Measurements from ENCODE around the gene HAGHL. TPM values are rescaled to one million over a fixed set of nuclear protein-coding genes. Genes with fewer than 3 reads are reported as not detected.
"Not testable (repeated sequence)": the region's sequence is repeated elsewhere in the genome, so short reads cannot be mapped to it uniquely, and the experiment has no call there.

Gene HAGHL
- polyA plus RNA-seq, 2 donors, result 1.6 to 3.4 TPM

- 38 to 61% methylated on average over 16 to 21 of the region's 21 CpGs for WGBS, 2 donors
- Histone ChIP-seq H3K4me1 (ENCODE audit: control insufficient read depth in 2 of 2, insufficient read depth in 2 of 2, low read length in 1 of 2) (peaks cover 2 to 4% of the 10 kb centered on the region in 2 donors), H3K27ac (ENCODE audit: low read depth in 2 of 2, low read length in 1 of 2) (no peak overlapping the region), H3K9me3 (ENCODE audit: control insufficient read depth in 2 of 2, insufficient read depth in 1 of 2, low read depth in 1 of 2, low read length in 1 of 2) (no peaks in the 10 kb centered on the region), H3K4me3 (ENCODE audit: low read depth in 1 of 2, low read length in 2 of 2) (no peak overlapping the region), H3K27me3 (ENCODE audit: control insufficient read depth in 1 of 2, insufficient read depth in 2 of 2, low read length in 2 of 2) (no peaks in the 10 kb centered on the region), H3K36me3 (ENCODE audit: control insufficient read depth in 2 of 2, insufficient read depth in 2 of 2, low read length in 1 of 2) (no peaks in the 10 kb centered on the region)
Observed at GRCh38 chr16:768428-768827, 41.5 kb downstream of the HAGHL start.

GRCh38 chr16:769184-769784, 42.4 kb downstream of the HAGHL start:
- H3K9me3 ChIP-seq (ENCODE audit: control insufficient read depth in 2 of 2, insufficient read depth in 1 of 2, low read depth in 1 of 2, low read length in 1 of 2), result no peaks in the 10 kb centered on the region
- no peak overlapping the region for H3K27ac ChIP-seq (ENCODE audit: low read depth in 2 of 2, low read length in 1 of 2)
- no peaks in the 10 kb centered on the region for H3K36me3 ChIP-seq (ENCODE audit: control insufficient read depth in 2 of 2, insufficient read depth in 2 of 2, low read length in 1 of 2)
- peaks cover 2 to 4% of the 10 kb centered on the region in 2 donors for H3K4me1 ChIP-seq (ENCODE audit: control insufficient read depth in 2 of 2, insufficient read depth in 2 of 2, low read length in 1 of 2)
- H3K27me3 ChIP-seq (ENCODE audit: control insufficient read depth in 1 of 2, insufficient read depth in 2 of 2, low read length in 2 of 2), result no peaks in the 10 kb centered on the region
- no peak overlapping the region for H3K4me3 ChIP-seq (ENCODE audit: low read depth in 1 of 2, low read length in 2 of 2)
- 29 to 61% methylated on average over 19 to 20 of the region's 20 CpGs for WGBS, 2 donors

GRCh38 chr16:769934-770333, 43.0 kb downstream of the HAGHL start:
- 78 to 82% methylated on average over 16 to 19 of the region's 19 CpGs for WGBS, 2 donors
- H3K27me3 ChIP-seq (ENCODE audit: control insufficient read depth in 1 of 2, insufficient read depth in 2 of 2, low read length in 2 of 2), result no peaks in the 10 kb centered on the region

GRCh38 chr16:770411-770810, 43.5 kb downstream of the HAGHL start:
- Histone ChIP-seq H3K27me3 (ENCODE audit: control insufficient read depth in 1 of 2, insufficient read depth in 2 of 2, low read length in 2 of 2) (no peaks in the 10 kb centered on the region), H3K4me1 (ENCODE audit: control insufficient read depth in 2 of 2, insufficient read depth in 2 of 2, low read length in 1 of 2) (peaks cover 2 to 4% of the 10 kb centered on the region in 2 donors), H3K9me3 (ENCODE audit: control insufficient read depth in 2 of 2, insufficient read depth in 1 of 2, low read depth in 1 of 2, low read length in 1 of 2) (no peaks in the 10 kb centered on the region), H3K36me3 (ENCODE audit: control insufficient read depth in 2 of 2, insufficient read depth in 2 of 2, low read length in 1 of 2) (no peaks in the 10 kb centered on the region), H3K27ac (ENCODE audit: low read depth in 2 of 2, low read length in 1 of 2) (no peak overlapping the region), H3K4me3 (ENCODE audit: low read depth in 1 of 2, low read length in 2 of 2) (no peak overlapping the region)
- WGBS, 2 donors, result 62 to 74% methylated on average over 8 to 13 of the region's 13 CpGs

More at GRCh38 chr16:769934-770333, 43.0 kb downstream of the HAGHL start:
- H3K9me3 ChIP-seq (ENCODE audit: control insufficient read depth in 2 of 2, insufficient read depth in 1 of 2, low read depth in 1 of 2, low read length in 1 of 2), result no peaks in the 10 kb centered on the region
- no peak overlapping the region for H3K27ac ChIP-seq (ENCODE audit: low read depth in 2 of 2, low read length in 1 of 2)
- no peak overlapping the region for H3K4me3 ChIP-seq (ENCODE audit: low read depth in 1 of 2, low read length in 2 of 2)
- peaks cover 2 to 4% of the 10 kb centered on the region in 2 donors for H3K4me1 ChIP-seq (ENCODE audit: control insufficient read depth in 2 of 2, insufficient read depth in 2 of 2, low read length in 1 of 2)
- no peaks in the 10 kb centered on the region for H3K36me3 ChIP-seq (ENCODE audit: control insufficient read depth in 2 of 2, insufficient read depth in 2 of 2, low read length in 1 of 2)

GRCh38 chr16:772959-773358, 46.1 kb downstream of the HAGHL start:
- 86 to 92% methylated on average over 16 to 18 of the region's 18 CpGs for WGBS, 2 donors
- Histone ChIP-seq H3K4me1 (ENCODE audit: control insufficient read depth in 2 of 2, insufficient read depth in 2 of 2, low read length in 1 of 2) (peaks cover 0 to 4% of the 10 kb centered on the region in 2 donors), H3K4me3 (ENCODE audit: low read depth in 1 of 2, low read length in 2 of 2) (no peak overlapping the region), H3K27me3 (ENCODE audit: control insufficient read depth in 1 of 2, insufficient read depth in 2 of 2, low read length in 2 of 2) (no peaks in the 10 kb centered on the region), H3K27ac (ENCODE audit: low read depth in 2 of 2, low read length in 1 of 2) (no peak overlapping the region), H3K36me3 (ENCODE audit: control insufficient read depth in 2 of 2, insufficient read depth in 2 of 2, low read length in 1 of 2) (no peaks in the 10 kb centered on the region), H3K9me3 (ENCODE audit: control insufficient read depth in 2 of 2, insufficient read depth in 1 of 2, low read depth in 1 of 2, low read length in 1 of 2) (no peaks in the 10 kb centered on the region)

- Histone ChIP-seq H3K27me3 (ENCODE audit: control insufficient read depth in 1 of 2, insufficient read depth in 2 of 2, low read length in 2 of 2) (no peaks in the 10 kb centered on the region), H3K4me1 (ENCODE audit: control insufficient read depth in 2 of 2, insufficient read depth in 2 of 2, low read length in 1 of 2) (no peaks in the 10 kb centered on the region), H3K9me3 (ENCODE audit: control insufficient read depth in 2 of 2, insufficient read depth in 1 of 2, low read depth in 1 of 2, low read length in 1 of 2) (no peaks in the 10 kb centered on the region), H3K4me3 (ENCODE audit: low read depth in 1 of 2, low read length in 2 of 2) (no peak overlapping the region), H3K36me3 (ENCODE audit: control insufficient read depth in 2 of 2, insufficient read depth in 2 of 2, low read length in 1 of 2) (no peaks in the 10 kb centered on the region), H3K27ac (ENCODE audit: low read depth in 2 of 2, low read length in 1 of 2) (no peak overlapping the region)
- 70 to 76% methylated on average over 41 to 46 of the region's 46 CpGs for WGBS, 2 donors
Observed at GRCh38 chr16:774086-775001, 47.4 kb downstream of the HAGHL start.

- no peaks in the 10 kb centered on the region for H3K9me3 ChIP-seq (ENCODE audit: control insufficient read depth in 2 of 2, insufficient read depth in 1 of 2, low read depth in 1 of 2, low read length in 1 of 2)
- WGBS, 2 donors, result 66 to 69% methylated on average over 28 to 36 of the region's 36 CpGs
- no peaks in the 10 kb centered on the region for H3K36me3 ChIP-seq (ENCODE audit: control insufficient read depth in 2 of 2, insufficient read depth in 2 of 2, low read length in 1 of 2)
- H3K27ac ChIP-seq (ENCODE audit: low read depth in 2 of 2, low read length in 1 of 2), result no peak overlapping the region
- H3K4me3 ChIP-seq (ENCODE audit: low read depth in 1 of 2, low read length in 2 of 2), result no peak overlapping the region
- no peaks in the 10 kb centered on the region for H3K4me1 ChIP-seq (ENCODE audit: control insufficient read depth in 2 of 2, insufficient read depth in 2 of 2, low read length in 1 of 2)
- H3K27me3 ChIP-seq (ENCODE audit: control insufficient read depth in 1 of 2, insufficient read depth in 2 of 2, low read length in 2 of 2), result no peaks in the 10 kb centered on the region
Observed at GRCh38 chr16:775236-775796, 48.4 kb downstream of the HAGHL start.

GRCh38 chr16:776298-776697, 49.4 kb downstream of the HAGHL start:
- not testable (repeated sequence) for H3K27me3 ChIP-seq (ENCODE audit: control insufficient read depth in 1 of 2, insufficient read depth in 2 of 2, low read length in 2 of 2); H3K27ac ChIP-seq (ENCODE audit: low read depth in 2 of 2, low read length in 1 of 2)
- WGBS, 2 donors, result 86 to 88% methylated on average over 10 of the region's 10 CpGs

GRCh38 chr16:776824-777223, 49.9 kb downstream of the HAGHL start:
- no peak overlapping the region for H3K27ac ChIP-seq (ENCODE audit: low read depth in 2 of 2, low read length in 1 of 2)
- WGBS, 2 donors, result 83 to 85% methylated on average over 9 of the region's 9 CpGs

More at GRCh38 chr16:776298-776697, 49.4 kb downstream of the HAGHL start:
- H3K9me3 ChIP-seq (ENCODE audit: control insufficient read depth in 2 of 2, insufficient read depth in 1 of 2, low read depth in 1 of 2, low read length in 1 of 2); H3K4me3 ChIP-seq (ENCODE audit: low read depth in 1 of 2, low read length in 2 of 2); H3K4me1 ChIP-seq (ENCODE audit: control insufficient read depth in 2 of 2, insufficient read depth in 2 of 2, low read length in 1 of 2); H3K36me3 ChIP-seq (ENCODE audit: control insufficient read depth in 2 of 2, insufficient read depth in 2 of 2, low read length in 1 of 2): not testable (repeated sequence)

More at GRCh38 chr16:776824-777223, 49.9 kb downstream of the HAGHL start:
- H3K4me3 ChIP-seq (ENCODE audit: low read depth in 1 of 2, low read length in 2 of 2), result no peak overlapping the region
- no peaks in the 10 kb centered on the region for H3K9me3 ChIP-seq (ENCODE audit: control insufficient read depth in 2 of 2, insufficient read depth in 1 of 2, low read depth in 1 of 2, low read length in 1 of 2)
- no peaks in the 10 kb centered on the region for H3K36me3 ChIP-seq (ENCODE audit: control insufficient read depth in 2 of 2, insufficient read depth in 2 of 2, low read length in 1 of 2)
- no peaks in the 10 kb centered on the region for H3K4me1 ChIP-seq (ENCODE audit: control insufficient read depth in 2 of 2, insufficient read depth in 2 of 2, low read length in 1 of 2)
- H3K27me3 ChIP-seq (ENCODE audit: control insufficient read depth in 1 of 2, insufficient read depth in 2 of 2, low read length in 2 of 2), result no peaks in the 10 kb centered on the region
